AG04450 (cell line): ENCODE measurements around the gene S100G. TPM values are rescaled to one million over a fixed set of nuclear protein-coding genes. Genes with fewer than 3 reads are reported as not detected.
A peak's percentile ranks its signal among the peaks of the same experiment; 100 is the strongest.
"Not testable (repeated sequence)": the region's sequence is repeated elsewhere in the genome, so short reads cannot be mapped to it uniquely, and the experiment has no call there.

ENCODE experiments used
- CTCF ChIA-PET: fragments of 300-600, 350-600 bp; formaldehyde crosslinking; extraction: SDS; loops from one replicate; lab custom pipeline; 2022; ENCODE audit warnings: antibody characterized with exemption, inconsistent platforms; lab: Charles Lee
- POLR2A ChIA-PET: fragments of 350-600 bp; formaldehyde crosslinking; extraction: SDS; loops from one replicate; lab custom pipeline; 2021; ENCODE audit warnings: antibody characterized with exemption, inconsistent platforms; lab: Yijun Ruan, JAX
- DNase-seq: peaks from one replicate; pipeline ENCODE4 v3.0.0-alpha.2; 2011; ENCODE audit warnings: low read depth, low spot score
- H3K27ac ChIP-seq: one replicate; pipeline ENCODE4 v1.5.1; 2012; ENCODE audit warnings: low read depth, low read length, control low read depth
- H3K27me3 ChIP-seq: one replicate; pipeline ENCODE4 v1.6.0; 2012; ENCODE audit warnings: low read length; ENCODE audit not compliant: control insufficient read depth, insufficient read depth
- H3K4me3 ChIP-seq: 2 replicates; pipeline ENCODE4 v1.5.1; 2011; ENCODE audit warnings: mild to moderate bottlenecking, low read depth, low read length, control low read depth
- H3K9me3 ChIP-seq: 2 replicates; pipeline ENCODE4 v1.5.1; 2012; ENCODE audit warnings: low read length; ENCODE audit not compliant: control insufficient read depth, insufficient read depth
- polyA minus RNA-seq: library from RNA; depleted of rRNA, polyadenylated mRNA; stranded (reverse); fragments of >200 nt; gene quantifications from 2 replicates; pipeline ENCODE4 v1.2.3, GENCODE V29; 2011; rRNA and poly(A)+ RNA removed
- polyA plus RNA-seq: library from polyadenylated mRNA; depleted of rRNA; stranded (reverse); fragments of >200 nt; gene quantifications from 2 replicates; pipeline ENCODE4 v1.2.3, GENCODE V29; 2011; rRNA removed
- TF ChIP-seq, protein P1 (sequence below): IDR thresholded peaks from 2 replicates; pipeline ENCODE4 v1.5.1; 2011; ENCODE audit warnings: low read depth, low read length, control low read depth, inconsistent platforms

S100G gene, protein sequence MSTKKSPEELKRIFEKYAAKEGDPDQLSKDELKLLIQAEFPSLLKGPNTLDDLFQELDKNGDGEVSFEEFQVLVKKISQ
- not detected in 2 replicates for polyA plus RNA-seq
- not detected in 2 replicates for polyA minus RNA-seq

DNA sequence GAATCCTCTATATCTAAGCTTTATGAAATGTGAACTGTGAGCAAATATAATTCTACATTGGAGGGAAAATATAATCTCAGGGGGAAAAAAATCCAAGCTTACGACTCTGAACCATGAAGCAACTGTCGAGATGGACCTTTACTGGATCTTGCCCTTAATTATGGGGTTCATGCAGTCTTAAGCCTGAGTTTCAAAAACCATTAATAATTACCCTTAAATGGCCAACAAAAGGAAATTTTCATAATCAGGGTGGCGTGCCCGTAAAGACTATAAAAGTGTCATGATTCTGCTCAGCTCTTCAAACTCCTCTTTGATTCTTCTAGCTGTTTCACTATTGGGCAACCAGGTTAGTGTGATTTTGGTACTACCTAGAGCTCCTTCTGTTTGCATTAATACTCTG, at the start of gene S100G:
TSS of gene S100G (plus strand) at position 301 of the 400 bp plus-strand sequence. CDS start 849 bp downstream, outside the sequence.
- H3K27ac ChIP-seq, result no peak within 1 kb of the TSS
- ChIA-PET CTCF (no interaction called here), POLR2A (no interaction called here)
- TF ChIP-seq, protein P1, sequence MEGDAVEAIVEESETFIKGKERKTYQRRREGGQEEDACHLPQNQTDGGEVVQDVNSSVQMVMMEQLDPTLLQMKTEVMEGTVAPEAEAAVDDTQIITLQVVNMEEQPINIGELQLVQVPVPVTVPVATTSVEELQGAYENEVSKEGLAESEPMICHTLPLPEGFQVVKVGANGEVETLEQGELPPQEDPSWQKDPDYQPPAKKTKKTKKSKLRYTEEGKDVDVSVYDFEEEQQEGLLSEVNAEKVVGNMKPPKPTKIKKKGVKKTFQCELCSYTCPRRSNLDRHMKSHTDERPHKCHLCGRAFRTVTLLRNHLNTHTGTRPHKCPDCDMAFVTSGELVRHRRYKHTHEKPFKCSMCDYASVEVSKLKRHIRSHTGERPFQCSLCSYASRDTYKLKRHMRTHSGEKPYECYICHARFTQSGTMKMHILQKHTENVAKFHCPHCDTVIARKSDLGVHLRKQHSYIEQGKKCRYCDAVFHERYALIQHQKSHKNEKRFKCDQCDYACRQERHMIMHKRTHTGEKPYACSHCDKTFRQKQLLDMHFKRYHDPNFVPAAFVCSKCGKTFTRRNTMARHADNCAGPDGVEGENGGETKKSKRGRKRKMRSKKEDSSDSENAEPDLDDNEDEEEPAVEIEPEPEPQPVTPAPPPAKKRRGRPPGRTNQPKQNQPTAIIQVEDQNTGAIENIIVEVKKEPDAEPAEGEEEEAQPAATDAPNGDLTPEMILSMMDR, result no peak
- no peak within 1 kb of the TSS for H3K4me3 ChIP-seq
- no peak for DNase-seq
- no peaks in the 10 kb centered on the region for H3K27me3 ChIP-seq
- no peaks in the 10 kb centered on the region for H3K9me3 ChIP-seq

DNA sequence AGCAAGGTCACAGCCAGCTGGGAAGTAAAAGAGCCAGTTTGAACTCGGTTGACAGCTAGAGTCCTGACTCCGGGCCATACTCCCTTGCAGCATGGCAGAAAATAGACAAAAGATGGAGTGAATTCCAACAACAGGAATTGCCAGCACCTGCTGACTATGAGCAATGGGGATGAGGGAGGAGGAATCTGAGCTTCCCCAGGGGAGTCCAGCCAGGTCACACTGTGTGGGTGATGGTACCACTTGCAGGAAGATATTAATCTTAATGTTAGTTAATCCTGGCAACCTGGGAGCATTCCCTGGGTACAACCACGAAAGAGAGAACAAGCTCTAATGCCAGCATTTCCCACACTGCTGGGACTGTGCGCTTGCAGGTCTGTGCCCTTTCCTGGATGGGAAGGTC, 48.1 kb upstream of the S100G start:
- no peak for DNase-seq

DNA sequence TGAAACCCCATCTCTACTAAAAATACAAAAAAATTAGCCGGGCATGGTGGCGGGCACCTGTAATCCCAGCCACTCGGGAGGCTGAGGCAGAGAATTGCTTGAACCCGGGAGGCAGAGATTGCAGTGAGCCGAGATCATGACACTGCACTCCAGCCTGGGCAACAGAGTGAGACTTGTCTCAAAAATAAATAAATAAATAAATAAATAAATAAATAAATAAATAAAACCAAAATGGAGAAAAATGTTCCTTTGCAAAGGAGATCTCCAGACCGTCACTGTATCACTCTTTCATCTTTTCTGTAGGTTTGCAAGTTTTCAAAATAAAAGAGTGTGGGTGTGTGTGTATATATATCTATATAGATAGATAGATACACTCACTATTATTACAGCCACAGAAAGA, 46.7 kb upstream of the S100G start:
- H3K27me3 ChIP-seq, DNase-seq, POLR2A ChIA-PET, H3K27ac ChIP-seq, CTCF ChIA-PET, H3K4me3 ChIP-seq, H3K9me3 ChIP-seq: not testable (repeated sequence)

More for the DNA sequence above, 48.1 kb upstream of the S100G start:
- POLR2A ChIA-PET, result no interaction called here
- H3K27ac ChIP-seq, result no peak overlapping the region
- no peaks in the 10 kb centered on the region for H3K27me3 ChIP-seq
- no peaks in the 10 kb centered on the region; the same call in 1 of the 2 replicates for H3K9me3 ChIP-seq
- CTCF ChIA-PET, result no interaction called here
- H3K4me3 ChIP-seq, result no peak overlapping the region
- TF ChIP-seq, protein P1, result no peak

DNA sequence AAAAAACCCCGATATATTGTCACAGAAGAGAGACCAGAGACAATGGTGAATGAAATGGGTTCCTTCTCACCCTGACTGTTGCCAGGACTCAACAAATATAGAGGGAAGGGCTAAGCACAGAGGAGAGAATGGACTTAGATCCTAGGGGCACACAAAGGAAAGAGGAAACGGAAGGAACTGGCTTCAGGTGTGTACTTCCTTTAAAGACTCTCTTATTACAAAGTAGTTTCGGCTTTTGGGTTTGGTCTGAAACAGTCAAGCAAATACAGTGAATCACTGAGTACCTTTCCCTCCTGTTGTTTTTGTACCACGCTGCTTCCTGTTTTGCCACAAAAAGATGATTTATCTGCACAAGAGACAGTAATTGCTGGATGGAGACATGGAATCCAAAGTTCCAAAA, 46.1 kb upstream of the S100G start:
- ChIA-PET CTCF (no interaction called here), POLR2A (no interaction called here)
- Histone ChIP-seq H3K9me3 (no peaks in the 10 kb centered on the region; the same call in 1 of the 2 replicates), H3K27me3 (no peaks in the 10 kb centered on the region), H3K27ac (no peak overlapping the region), H3K4me3 (no peak overlapping the region)
- DNase-seq, result no peak
- TF ChIP-seq, protein P1, result no peak

DNA sequence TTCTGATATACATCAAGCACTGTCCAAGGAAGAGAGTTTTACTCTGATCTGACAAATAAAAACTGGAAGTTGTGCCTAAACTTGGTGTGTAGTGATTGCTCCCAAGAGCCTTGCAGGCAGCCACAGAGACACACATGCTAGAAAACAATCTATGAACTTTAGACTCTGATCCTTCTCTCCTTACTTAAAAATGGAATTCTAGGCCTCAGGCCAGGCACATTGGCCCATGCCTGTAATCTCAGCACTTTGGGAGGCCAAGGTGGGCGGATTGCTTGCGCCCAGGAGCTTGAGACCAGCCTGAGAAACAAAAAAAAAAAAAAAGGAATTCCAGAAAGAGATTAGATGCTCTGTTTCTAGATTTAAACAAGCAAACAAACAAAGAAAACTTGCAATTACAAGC, 45.6 kb upstream of the S100G start:
- ChIA-PET CTCF (no interaction called here), POLR2A (no interaction called here)
- no peak for DNase-seq
- TF ChIP-seq, protein P1, result no peak
- Histone ChIP-seq H3K4me3 (no peak overlapping the region), H3K27me3 (no peaks in the 10 kb centered on the region), H3K27ac (peak overlapping the region; percentile 47), H3K9me3 (no peaks in the 10 kb centered on the region; the same call in 1 of the 2 replicates)
